DOHH2 (cell line): ENCODE data around the gene PRCP.

Source experiments
- EZH2phosphoT487 ChIP-seq: fragments of 200-600 bp; sonication (generic); IDR thresholded peaks from 2 replicates; pipeline ENCODE4 v1.6.1; 2017; ENCODE audit warnings: borderline replicate concordance, mild to moderate bottlenecking, antibody characterized with exemption, low read length, moderate library complexity, mixed read lengths
- TF ChIP-seq, protein P1 (sequence below): fragments of 200-600 bp; sonication (generic); IDR thresholded peaks from one replicate; pipeline ENCODE4 v1.5.1; 2014; ENCODE audit warnings: antibody characterized with exemption, mild to moderate bottlenecking, low read depth, low read length; ENCODE audit not compliant: poor library complexity, severe bottlenecking

- TF ChIP-seq, protein P1, sequence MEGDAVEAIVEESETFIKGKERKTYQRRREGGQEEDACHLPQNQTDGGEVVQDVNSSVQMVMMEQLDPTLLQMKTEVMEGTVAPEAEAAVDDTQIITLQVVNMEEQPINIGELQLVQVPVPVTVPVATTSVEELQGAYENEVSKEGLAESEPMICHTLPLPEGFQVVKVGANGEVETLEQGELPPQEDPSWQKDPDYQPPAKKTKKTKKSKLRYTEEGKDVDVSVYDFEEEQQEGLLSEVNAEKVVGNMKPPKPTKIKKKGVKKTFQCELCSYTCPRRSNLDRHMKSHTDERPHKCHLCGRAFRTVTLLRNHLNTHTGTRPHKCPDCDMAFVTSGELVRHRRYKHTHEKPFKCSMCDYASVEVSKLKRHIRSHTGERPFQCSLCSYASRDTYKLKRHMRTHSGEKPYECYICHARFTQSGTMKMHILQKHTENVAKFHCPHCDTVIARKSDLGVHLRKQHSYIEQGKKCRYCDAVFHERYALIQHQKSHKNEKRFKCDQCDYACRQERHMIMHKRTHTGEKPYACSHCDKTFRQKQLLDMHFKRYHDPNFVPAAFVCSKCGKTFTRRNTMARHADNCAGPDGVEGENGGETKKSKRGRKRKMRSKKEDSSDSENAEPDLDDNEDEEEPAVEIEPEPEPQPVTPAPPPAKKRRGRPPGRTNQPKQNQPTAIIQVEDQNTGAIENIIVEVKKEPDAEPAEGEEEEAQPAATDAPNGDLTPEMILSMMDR, result no peak
- TF ChIP-seq EZH2phosphoT487, result no peak
These were observed 123.9 kb downstream of the PRCP start for GRCh38 chr11:82776377-82776776.
